ENCODE data around the gene IGF1R. TPM values are rescaled to one million over a fixed set of nuclear protein-coding genes. Genes with fewer than 3 reads are reported as not detected.

IGF1R gene
- total RNA-seq, 1 experiment from 2014 or later = 3.8 TPM

DNA sequence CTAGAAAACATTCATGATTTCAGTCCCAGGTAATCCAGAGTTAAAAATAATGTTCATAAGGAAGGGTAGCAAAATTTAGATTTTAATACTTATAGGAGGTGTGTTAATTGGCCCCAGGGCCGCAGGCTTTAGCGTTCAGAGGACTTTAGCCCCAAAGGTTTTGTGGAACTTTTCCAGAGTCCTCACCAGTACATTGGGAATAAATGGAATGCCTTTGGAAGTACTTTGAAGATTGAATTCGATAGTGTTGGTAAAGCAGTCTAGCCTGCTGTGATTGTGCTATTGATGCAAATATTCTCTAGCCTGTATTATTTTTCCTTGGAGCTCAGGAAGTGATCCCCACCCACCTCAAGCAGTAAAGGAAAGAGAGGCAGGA is 137.1 kb downstream of the IGF1R start:
- ATAC-seq = no peak
- H3K4me3 ChIP-seq (ENCODE audit: low read length) = no peak overlapping the region
- no TSS peak for BruUV-seq (replicated peaks)
- H3K9me3 ChIP-seq (ENCODE audit: low read length) = no peaks in the 10 kb centered on the region
- H3K4me1 ChIP-seq (ENCODE audit: insufficient read depth, low read length) = peaks cover 10% of the 10 kb centered on the region; the same call in 1 of the 2 replicates
- CTCF ChIA-PET = no interaction called here
- no peak for DNase-seq
- no peaks in the 10 kb centered on the region for H3K79me2 ChIP-seq (ENCODE audit: low read length)
- H2AFZ ChIP-seq (ENCODE audit: low read length) = no peak overlapping the region
- no peaks in the 10 kb centered on the region for H4K20me1 ChIP-seq (ENCODE audit: low read length)
- intact Hi-C loops (cut with micrococcal nuclease) = no loop called here
- H3K36me3 ChIP-seq (ENCODE audit: low read depth, low read length) = no peaks in the 10 kb centered on the region
- no peaks in the 10 kb centered on the region for H3K9me2 ChIP-seq (replicated peaks; ENCODE audit: low read length)
- no peak overlapping the region for H3K27ac ChIP-seq (ENCODE audit: low read length)
- no peak overlapping the region for H3K9ac ChIP-seq (ENCODE audit: low read length)
- no peak overlapping the region for H3K4me2 ChIP-seq (ENCODE audit: low read length)
- no peaks in the 10 kb centered on the region for H3K27me3 ChIP-seq (ENCODE audit: low read length)
- no peaks in the 10 kb centered on the region for H3F3A ChIP-seq (ENCODE audit: low read length, unreplicated experiment)
- TF ChIP-seq EZH2phosphoT487 (IDR thresholded peaks at IDR 0.05; ENCODE audit: borderline replicate concordance, low read length) (no peak), EZH2 (IDR thresholded peaks at IDR 0.05; ENCODE audit: low read length, unreplicated experiment) (no peak)
- TF ChIP-seq, protein P1, sequence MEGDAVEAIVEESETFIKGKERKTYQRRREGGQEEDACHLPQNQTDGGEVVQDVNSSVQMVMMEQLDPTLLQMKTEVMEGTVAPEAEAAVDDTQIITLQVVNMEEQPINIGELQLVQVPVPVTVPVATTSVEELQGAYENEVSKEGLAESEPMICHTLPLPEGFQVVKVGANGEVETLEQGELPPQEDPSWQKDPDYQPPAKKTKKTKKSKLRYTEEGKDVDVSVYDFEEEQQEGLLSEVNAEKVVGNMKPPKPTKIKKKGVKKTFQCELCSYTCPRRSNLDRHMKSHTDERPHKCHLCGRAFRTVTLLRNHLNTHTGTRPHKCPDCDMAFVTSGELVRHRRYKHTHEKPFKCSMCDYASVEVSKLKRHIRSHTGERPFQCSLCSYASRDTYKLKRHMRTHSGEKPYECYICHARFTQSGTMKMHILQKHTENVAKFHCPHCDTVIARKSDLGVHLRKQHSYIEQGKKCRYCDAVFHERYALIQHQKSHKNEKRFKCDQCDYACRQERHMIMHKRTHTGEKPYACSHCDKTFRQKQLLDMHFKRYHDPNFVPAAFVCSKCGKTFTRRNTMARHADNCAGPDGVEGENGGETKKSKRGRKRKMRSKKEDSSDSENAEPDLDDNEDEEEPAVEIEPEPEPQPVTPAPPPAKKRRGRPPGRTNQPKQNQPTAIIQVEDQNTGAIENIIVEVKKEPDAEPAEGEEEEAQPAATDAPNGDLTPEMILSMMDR (conservative IDR thresholded peaks at IDR 0.05; ENCODE audit: low read depth, low read length) = no peak
- POLR2A ChIA-PET (ENCODE audit: unreplicated experiment) = no interaction called here

GRCh38 chr15:98785807-98786621 is 137.7 kb downstream of the IGF1R start:
- Histone ChIP-seq H3K27me3 (ENCODE audit: low read length) (no peaks in the 10 kb centered on the region), H3K9me3 (ENCODE audit: low read length) (no peaks in the 10 kb centered on the region), H3K36me3 (ENCODE audit: low read depth, low read length) (no peaks in the 10 kb centered on the region), H4K20me1 (ENCODE audit: low read length) (no peaks in the 10 kb centered on the region), H3K4me2 (ENCODE audit: low read length) (no peak overlapping the region), H3F3A (ENCODE audit: low read length, unreplicated experiment) (no peaks in the 10 kb centered on the region), H2AFZ (ENCODE audit: low read length) (no peak overlapping the region), H3K4me3 (ENCODE audit: low read length) (no peak overlapping the region), H3K9ac (ENCODE audit: low read length) (no peak overlapping the region), H3K27ac (ENCODE audit: low read length) (no peak overlapping the region), H3K4me1 (ENCODE audit: insufficient read depth, low read length) (peaks cover 10% of the 10 kb centered on the region; the same call in 1 of the 2 replicates), H3K9me2 (replicated peaks; ENCODE audit: low read length) (no peaks in the 10 kb centered on the region), H3K79me2 (ENCODE audit: low read length) (no peaks in the 10 kb centered on the region)
- no TSS peak for BruUV-seq (replicated peaks)
- TF ChIP-seq, protein P1 (conservative IDR thresholded peaks at IDR 0.05; ENCODE audit: low read depth, low read length) = no peak
- TF ChIP-seq EZH2 (IDR thresholded peaks at IDR 0.05; ENCODE audit: low read length, unreplicated experiment) (no peak), EZH2phosphoT487 (IDR thresholded peaks at IDR 0.05; ENCODE audit: borderline replicate concordance, low read length) (no peak)
- intact Hi-C loops (cut with micrococcal nuclease) = no loop called here
- POLR2A ChIA-PET (ENCODE audit: unreplicated experiment) = no interaction called here
- ATAC-seq = no peak
- DNase-seq = no peak
- CTCF ChIA-PET = no interaction called here

GRCh38 chr15:98786717-98787116 is 138.4 kb downstream of the IGF1R start:
- ATAC-seq = no peak
- CTCF ChIA-PET = no interaction called here
- H3K79me2 ChIP-seq (ENCODE audit: low read length) = no peaks in the 10 kb centered on the region
- BruUV-seq (replicated peaks) = no TSS peak
- H3F3A ChIP-seq (ENCODE audit: low read length, unreplicated experiment) = no peaks in the 10 kb centered on the region
- H3K9ac ChIP-seq (ENCODE audit: low read length) = no peak overlapping the region
- no peaks in the 10 kb centered on the region for H4K20me1 ChIP-seq (ENCODE audit: low read length)
- peaks cover 10% of the 10 kb centered on the region; the same call in 1 of the 2 replicates for H3K4me1 ChIP-seq (ENCODE audit: insufficient read depth, low read length)
- no peak overlapping the region for H3K27ac ChIP-seq (ENCODE audit: low read length)
- H3K4me2 ChIP-seq (ENCODE audit: low read length) = no peak overlapping the region
- H2AFZ ChIP-seq (ENCODE audit: low read length) = no peak overlapping the region
- H3K9me3 ChIP-seq (ENCODE audit: low read length) = no peaks in the 10 kb centered on the region
- no peaks in the 10 kb centered on the region for H3K36me3 ChIP-seq (ENCODE audit: low read depth, low read length)
- no peak overlapping the region for H3K4me3 ChIP-seq (ENCODE audit: low read length)
- intact Hi-C loops (cut with micrococcal nuclease) = no loop called here
- POLR2A ChIA-PET (ENCODE audit: unreplicated experiment) = no interaction called here
- no peaks in the 10 kb centered on the region for H3K27me3 ChIP-seq (ENCODE audit: low read length)
- no peak for DNase-seq
- no peaks in the 10 kb centered on the region for H3K9me2 ChIP-seq (replicated peaks; ENCODE audit: low read length)
- no peak for TF ChIP-seq EZH2 (IDR thresholded peaks at IDR 0.05; ENCODE audit: low read length, unreplicated experiment)
